MM.1S (cell line): ENCODE measurements around the gene ELMO3.

Experiments
- DNase-seq: peaks from one replicate; pipeline ENCODE4 v3.0.0-alpha.2; 2015
- H2AFZ ChIP-seq: fragments of 300-600 bp; sonication (generic); 2 replicates; pipeline ENCODE4 v1.6.0; 2016; ENCODE audit warnings: antibody characterized with exemption, low read length
- H3F3A ChIP-seq: fragments of 300-600 bp; sonication (generic); 2 replicates; pipeline ENCODE4 v1.6.1; 2016; ENCODE audit warnings: mild to moderate bottlenecking, antibody characterized with exemption, low read length, moderate library complexity, mixed read lengths; ENCODE audit not compliant: insufficient read depth
- H3K27ac ChIP-seq: fragments of 300-600 bp; sonication (generic); 2 replicates; pipeline ENCODE4 v1.5.1; 2016; ENCODE audit warnings: mild to moderate bottlenecking, low read length
- H3K27me3 ChIP-seq: fragments of 300-600 bp; sonication (generic); replicated peaks from 2 replicates; pipeline ENCODE4 v1.6.0; 2016; ENCODE audit warnings: low read length; ENCODE audit not compliant: insufficient read depth
- H3K36me3 ChIP-seq: fragments of 300-600 bp; sonication (generic); replicated peaks from 2 replicates; pipeline ENCODE4 v1.6.1; 2016; ENCODE audit warnings: mild to moderate bottlenecking, low read length, mixed read lengths; ENCODE audit not compliant: insufficient read depth
- H3K4me1 ChIP-seq: fragments of 300-600 bp; sonication (generic); 2 replicates; pipeline ENCODE4 v1.6.1; 2016; ENCODE audit warnings: low read length, mixed read lengths
- H3K4me2 ChIP-seq: fragments of 300-600 bp; sonication (generic); 2 replicates; pipeline ENCODE4 v1.6.0; 2016; ENCODE audit warnings: low read depth, low read length
- H3K4me3 ChIP-seq: fragments of 300-600 bp; sonication (generic); 2 replicates; pipeline ENCODE4 v1.5.1; 2016; ENCODE audit warnings: low read length, mixed read lengths
- H3K79me2 ChIP-seq: fragments of 300-600 bp; sonication (generic); 2 replicates; pipeline ENCODE4 v1.6.1; 2016; ENCODE audit warnings: mixed run types, low read length, mixed read lengths
- H3K9ac ChIP-seq: fragments of 300-600 bp; sonication (generic); 2 replicates; pipeline ENCODE4 v1.6.1; 2016; ENCODE audit warnings: low read length, mixed read lengths
- H3K9me2 ChIP-seq: fragments of 300-600 bp; sonication (generic); replicated peaks from 2 replicates; pipeline ENCODE4 v1.6.1; 2016; ENCODE audit warnings: mild to moderate bottlenecking, low read length, mixed read lengths; ENCODE audit not compliant: insufficient read depth
- H3K9me3 ChIP-seq: fragments of 300-600 bp; sonication (generic); replicated peaks from 2 replicates; pipeline ENCODE4 v1.6.1; 2016; ENCODE audit warnings: mild to moderate bottlenecking, low read length, mixed read lengths; ENCODE audit not compliant: insufficient read depth
- H4K20me1 ChIP-seq: fragments of 300-600 bp; sonication (generic); 2 replicates; pipeline ENCODE4 v1.6.1; 2016; ENCODE audit warnings: mild to moderate bottlenecking, low read length, moderate library complexity, mixed read lengths; ENCODE audit not compliant: insufficient read depth
- EZH2 ChIP-seq: fragments of 300-600 bp; sonication (generic); optimal IDR thresholded peaks from 2 replicates; pipeline ENCODE3; 2017; ENCODE audit warnings: low read depth, mild to moderate bottlenecking, antibody characterized with exemption, low read length, mixed read lengths
- EZH2phosphoT487 ChIP-seq: fragments of 300-600 bp; sonication (generic); IDR thresholded peaks from 2 replicates; pipeline ENCODE4 v1.6.1; 2018; ENCODE audit warnings: antibody characterized with exemption, low read length
- TF ChIP-seq, protein P1 (sequence below): fragments of 300-600 bp; sonication (generic); IDR thresholded peaks from 2 replicates; pipeline ENCODE4 v1.5.1; 2016; ENCODE audit warnings: antibody characterized with exemption, low read length, mixed read lengths

The ELMO3 gene

DNA sequence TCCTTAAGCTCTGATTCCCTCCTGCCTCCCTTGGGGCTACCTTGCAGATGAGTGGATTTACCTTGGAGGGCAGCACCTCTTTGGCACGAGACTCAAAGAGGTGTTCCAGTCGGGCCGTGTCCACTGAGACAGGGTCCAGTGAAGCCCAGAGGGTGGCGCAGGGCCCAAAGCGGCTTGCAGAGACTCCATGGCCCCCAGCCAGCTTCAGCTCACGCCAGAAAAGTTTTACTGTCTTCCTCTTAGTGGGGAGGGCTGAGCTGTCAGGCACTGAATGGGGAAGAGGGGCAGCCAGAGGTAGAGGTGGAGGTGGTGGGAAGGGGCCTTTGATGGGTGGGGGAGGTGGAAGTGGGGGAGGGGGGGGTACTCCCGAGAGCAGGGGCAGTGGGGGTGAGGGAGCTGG, 34.7 kb downstream of the ELMO3 start:
- Histone ChIP-seq H3K36me3 (peaks cover 4% of the 10 kb centered on the region; the same call in 1 of the 2 replicates), H3K4me3 (no peak overlapping the region), H3K9me2 (no peaks in the 10 kb centered on the region), H3K27ac (no peak overlapping the region), H4K20me1 (no peaks in the 10 kb centered on the region), H3K79me2 (peaks cover 14% of the 10 kb centered on the region), H3K9ac (no peak overlapping the region), H3K4me2 (no peak overlapping the region), H3K9me3 (no peaks in the 10 kb centered on the region), H3K27me3 (no peaks in the 10 kb centered on the region), H3F3A (no peaks in the 10 kb centered on the region; the same call in none of the 2 replicates), H2AFZ (no peak overlapping the region), H3K4me1 (no peaks in the 10 kb centered on the region)
- TF ChIP-seq EZH2phosphoT487 (no peak), EZH2 (no peak)
- TF ChIP-seq, protein P1, sequence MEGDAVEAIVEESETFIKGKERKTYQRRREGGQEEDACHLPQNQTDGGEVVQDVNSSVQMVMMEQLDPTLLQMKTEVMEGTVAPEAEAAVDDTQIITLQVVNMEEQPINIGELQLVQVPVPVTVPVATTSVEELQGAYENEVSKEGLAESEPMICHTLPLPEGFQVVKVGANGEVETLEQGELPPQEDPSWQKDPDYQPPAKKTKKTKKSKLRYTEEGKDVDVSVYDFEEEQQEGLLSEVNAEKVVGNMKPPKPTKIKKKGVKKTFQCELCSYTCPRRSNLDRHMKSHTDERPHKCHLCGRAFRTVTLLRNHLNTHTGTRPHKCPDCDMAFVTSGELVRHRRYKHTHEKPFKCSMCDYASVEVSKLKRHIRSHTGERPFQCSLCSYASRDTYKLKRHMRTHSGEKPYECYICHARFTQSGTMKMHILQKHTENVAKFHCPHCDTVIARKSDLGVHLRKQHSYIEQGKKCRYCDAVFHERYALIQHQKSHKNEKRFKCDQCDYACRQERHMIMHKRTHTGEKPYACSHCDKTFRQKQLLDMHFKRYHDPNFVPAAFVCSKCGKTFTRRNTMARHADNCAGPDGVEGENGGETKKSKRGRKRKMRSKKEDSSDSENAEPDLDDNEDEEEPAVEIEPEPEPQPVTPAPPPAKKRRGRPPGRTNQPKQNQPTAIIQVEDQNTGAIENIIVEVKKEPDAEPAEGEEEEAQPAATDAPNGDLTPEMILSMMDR: no peak
- DNase-seq: no peak

- H3K4me2 ChIP-seq: no peak overlapping the region
- no peaks in the 10 kb centered on the region for H3K9me3 ChIP-seq
- no peak overlapping the region for H3K9ac ChIP-seq
- peaks cover 4% of the 10 kb centered on the region; the same call in 1 of the 2 replicates for H3K36me3 ChIP-seq
- no peaks in the 10 kb centered on the region for H4K20me1 ChIP-seq
- H3K4me1 ChIP-seq: no peaks in the 10 kb centered on the region
- no peak overlapping the region for H2AFZ ChIP-seq
- TF ChIP-seq EZH2phosphoT487 (no peak), EZH2 (no peak)
- TF ChIP-seq, protein P1: no peak
- no peaks in the 10 kb centered on the region; the same call in none of the 2 replicates for H3F3A ChIP-seq
- H3K27ac ChIP-seq: no peak overlapping the region
- peaks cover 11% of the 10 kb centered on the region for H3K79me2 ChIP-seq
- no peaks in the 10 kb centered on the region for H3K27me3 ChIP-seq
- no peaks in the 10 kb centered on the region for H3K9me2 ChIP-seq
- no peak for DNase-seq
- H3K4me3 ChIP-seq: no peak overlapping the region
Measured at GRCh38 chr16:67234180-67234597, 35.3 kb downstream of the ELMO3 start.

- Histone ChIP-seq H3K4me1 (no peaks in the 10 kb centered on the region), H3K4me2 (no peak overlapping the region), H2AFZ (no peak overlapping the region), H3K79me2 (peaks cover 17% of the 10 kb centered on the region), H3K36me3 (peaks cover 4% of the 10 kb centered on the region; the same call in 1 of the 2 replicates), H4K20me1 (no peaks in the 10 kb centered on the region), H3F3A (no peaks in the 10 kb centered on the region; the same call in 1 of the 2 replicates), H3K27me3 (no peaks in the 10 kb centered on the region), H3K27ac (no peak overlapping the region), H3K9ac (no peak overlapping the region), H3K9me2 (no peaks in the 10 kb centered on the region), H3K9me3 (no peaks in the 10 kb centered on the region), H3K4me3 (no peak overlapping the region)
- no peak for DNase-seq
- TF ChIP-seq, protein P1: no peak
- TF ChIP-seq EZH2phosphoT487: no peak
- TF ChIP-seq EZH2: no peak
Measured at GRCh38 chr16:67235816-67236562, 37.1 kb downstream of the ELMO3 start.
